ENCODE measurements around the gene AIFM1.

AIFM1 gene

GRCh38 chrX:130167040-130167439, 1.4 kb upstream of the AIFM1 start:
- DNase-seq: no peak

DNA sequence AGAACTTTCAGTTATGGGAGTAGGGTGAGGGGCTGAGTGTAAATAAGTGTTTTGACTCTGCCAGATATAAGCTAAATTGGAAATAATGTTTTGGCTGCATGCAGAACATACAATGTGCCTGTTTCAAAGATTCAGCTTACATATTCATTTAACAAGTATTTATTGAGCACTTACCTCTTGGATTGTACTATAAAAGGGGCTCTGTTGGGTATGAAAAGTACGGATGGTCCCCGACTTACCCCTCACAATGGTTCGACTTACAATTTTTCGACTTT, 799 bp upstream of the AIFM1 start:
- no peak for DNase-seq

- DNase-seq: peak; percentile 67
Observed at GRCh38 chrX:130165181-130165702, 399 bp downstream of the AIFM1 start.

- no peak for DNase-seq
Observed at GRCh38 chrX:130163398-130163797, 2.2 kb downstream of the AIFM1 start.

DNA sequence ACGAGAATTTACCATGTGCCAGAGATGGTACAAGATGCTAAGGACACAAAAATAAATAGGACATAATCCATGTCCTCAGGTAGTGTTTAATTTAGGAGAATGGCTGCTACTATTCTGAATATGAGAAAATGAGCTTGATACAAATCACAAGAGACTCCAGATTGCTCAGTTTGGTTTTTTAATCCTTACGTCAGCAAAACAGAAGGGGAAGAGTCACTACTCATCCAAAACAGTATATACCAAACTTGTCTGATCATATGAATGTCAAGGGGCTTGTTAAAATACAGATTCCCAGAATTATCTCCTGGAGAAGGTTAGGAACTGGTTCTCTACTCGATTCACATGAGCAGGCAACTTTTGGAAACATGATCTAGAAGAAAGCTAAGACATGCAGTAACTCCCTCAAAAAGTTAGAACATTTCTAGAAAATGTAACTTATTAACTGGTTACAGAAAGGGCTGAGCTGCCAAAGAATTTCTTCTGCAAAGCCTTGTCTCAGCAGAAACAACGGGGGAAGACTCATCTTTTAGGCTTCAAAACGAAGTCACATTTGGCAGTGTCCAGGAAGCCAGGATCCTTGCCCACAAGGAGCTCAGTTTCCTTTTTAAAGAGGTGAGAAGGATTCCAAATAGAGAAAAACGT, 3.4 kb downstream of the AIFM1 start:
- DNase-seq: no peak

- DNase-seq: no peak
Observed at GRCh38 chrX:130159776-130160175, 5.9 kb downstream of the AIFM1 start.

DNA sequence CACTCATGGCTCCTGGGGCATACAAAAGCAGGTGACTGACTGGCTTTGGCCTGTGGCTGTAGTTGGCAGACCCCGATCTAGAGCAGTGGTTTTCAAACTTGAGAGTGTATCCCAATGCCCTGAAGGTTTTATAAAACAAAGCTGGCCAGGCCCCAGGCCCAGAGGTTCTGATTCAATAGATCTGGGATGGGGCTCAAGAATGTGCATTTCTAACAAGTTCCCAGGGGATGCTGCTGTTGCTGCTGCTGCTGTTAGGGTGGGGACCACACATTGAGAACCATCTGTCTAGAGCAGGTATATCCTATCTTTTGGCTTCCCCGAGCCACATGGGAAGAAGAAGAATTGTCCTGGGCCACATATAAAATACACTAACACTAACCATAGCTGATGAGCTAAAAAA, 7.3 kb downstream of the AIFM1 start:
- DNase-seq: peak; percentile 1

DNA sequence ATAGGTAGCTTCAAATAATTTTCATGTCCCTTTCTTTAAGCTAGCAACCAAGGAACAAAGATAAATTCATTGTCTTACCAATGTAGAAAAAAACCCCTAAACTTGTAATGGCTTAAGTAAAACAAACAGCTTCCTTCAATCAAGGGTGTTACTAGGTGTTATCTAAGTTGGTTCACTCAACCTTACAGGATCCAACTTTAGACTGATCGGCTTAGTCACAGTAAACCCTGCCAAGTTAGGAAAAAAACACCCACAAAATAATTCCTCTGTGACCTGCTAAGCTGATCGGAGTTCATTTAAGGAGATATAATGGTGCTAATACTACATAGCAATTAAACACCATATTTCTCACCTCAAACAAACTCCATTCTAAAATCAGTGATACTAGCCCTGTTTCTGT, 10.1 kb downstream of the AIFM1 start:
- peak; percentile 76 for DNase-seq

DNA sequence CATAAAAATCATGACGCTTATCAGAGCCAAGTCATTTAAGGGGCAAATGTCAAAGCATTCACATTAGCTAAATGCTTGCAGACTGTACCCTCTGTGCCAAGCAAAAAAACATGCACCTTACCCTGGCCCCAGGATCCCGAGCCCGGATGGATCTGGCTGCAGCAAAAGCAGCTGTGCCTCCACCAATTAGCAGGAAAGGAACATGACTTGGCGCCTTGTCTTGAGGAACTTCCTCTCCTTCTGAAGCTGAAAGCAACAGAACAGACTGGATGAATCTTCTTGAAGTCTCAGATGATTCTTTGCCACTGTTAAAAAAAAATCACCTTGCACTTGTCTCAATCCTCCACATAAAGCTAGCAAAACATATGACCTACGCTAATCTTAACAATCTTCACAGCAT, 18.0 kb downstream of the AIFM1 start:
- DNase-seq: no peak

DNA sequence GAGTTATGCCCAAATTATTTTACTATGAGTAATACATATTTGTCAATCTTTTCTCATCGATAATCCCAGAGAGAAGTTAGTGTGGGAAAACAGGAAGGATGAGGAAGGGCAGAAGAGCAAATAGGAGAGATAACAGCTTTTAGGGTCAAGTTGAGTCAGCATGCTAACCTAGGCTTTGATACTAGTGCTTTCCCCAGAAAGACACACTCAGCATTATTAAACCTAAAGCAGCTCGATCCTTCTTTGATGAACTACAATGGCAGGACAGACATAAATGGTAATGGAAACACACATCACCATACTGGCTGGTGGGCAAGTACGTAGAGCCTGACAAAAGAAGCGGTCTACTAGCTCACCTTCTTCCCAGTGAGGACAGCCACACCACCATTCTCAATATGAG, 20.5 kb downstream of the AIFM1 start:
- no peak for DNase-seq

DNA sequence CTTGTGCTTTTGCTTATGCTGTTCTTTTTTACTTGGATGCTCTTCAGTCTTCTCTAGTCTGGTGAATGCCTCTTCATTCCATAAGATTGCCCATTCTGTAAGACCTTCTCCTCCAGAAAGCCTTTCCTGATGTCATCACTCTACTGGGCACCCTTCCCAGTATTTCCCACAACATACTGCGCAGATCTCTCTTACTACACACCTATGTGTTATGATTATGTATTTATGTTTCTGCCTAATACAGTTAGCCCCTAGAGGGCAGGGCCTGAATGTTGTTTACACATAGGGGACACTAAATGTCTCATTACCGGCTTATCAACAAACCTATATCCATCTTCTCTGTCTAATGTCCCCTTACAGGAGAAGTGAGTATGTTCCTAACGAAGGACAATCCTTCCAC, 21.1 kb downstream of the AIFM1 start:
- DNase-seq: no peak

DNA sequence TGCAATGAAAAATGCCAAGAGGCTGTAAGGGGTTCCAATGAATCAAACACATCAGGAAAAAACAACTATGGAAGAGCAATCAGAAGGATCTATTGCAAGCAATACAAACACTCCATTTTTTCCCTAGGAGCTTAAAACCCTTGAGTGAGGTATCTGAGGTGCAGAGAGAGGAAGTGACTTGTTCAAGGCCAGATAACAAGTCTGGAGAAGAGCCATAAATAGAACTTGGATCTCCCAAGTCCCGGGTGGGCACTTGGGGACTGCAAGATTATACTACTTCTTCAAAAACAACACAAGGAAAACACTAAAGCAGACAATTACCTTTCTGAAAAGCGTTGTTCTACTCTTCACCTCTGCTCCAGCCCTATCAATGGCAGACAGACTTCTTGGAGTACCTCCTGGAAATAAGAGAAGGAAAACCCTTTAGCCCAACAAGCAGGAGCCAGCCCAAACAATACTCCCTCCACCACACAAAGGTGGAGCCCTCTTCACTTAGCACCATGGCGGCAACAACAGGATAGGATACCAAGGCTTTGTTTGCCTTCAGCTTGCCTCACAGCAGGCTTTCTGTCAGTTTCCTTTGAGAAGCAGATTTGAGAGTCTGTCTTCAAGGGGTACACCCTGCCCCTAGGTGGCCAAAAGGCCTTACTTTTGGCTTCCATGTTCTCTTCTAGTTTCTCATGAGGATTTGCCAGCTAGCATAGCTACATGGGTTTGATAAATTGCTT, 26.0 kb downstream of the AIFM1 start:
- no peak for DNase-seq

GRCh38 chrX:130136961-130137360, 28.7 kb downstream of the AIFM1 start:
- no peak for DNase-seq

GRCh38 chrX:130136496-130136895, 29.1 kb downstream of the AIFM1 start:
- no peak for DNase-seq

- no peak for DNase-seq
Observed at GRCh38 chrX:130130990-130131389, 34.7 kb downstream of the AIFM1 start.

DNA sequence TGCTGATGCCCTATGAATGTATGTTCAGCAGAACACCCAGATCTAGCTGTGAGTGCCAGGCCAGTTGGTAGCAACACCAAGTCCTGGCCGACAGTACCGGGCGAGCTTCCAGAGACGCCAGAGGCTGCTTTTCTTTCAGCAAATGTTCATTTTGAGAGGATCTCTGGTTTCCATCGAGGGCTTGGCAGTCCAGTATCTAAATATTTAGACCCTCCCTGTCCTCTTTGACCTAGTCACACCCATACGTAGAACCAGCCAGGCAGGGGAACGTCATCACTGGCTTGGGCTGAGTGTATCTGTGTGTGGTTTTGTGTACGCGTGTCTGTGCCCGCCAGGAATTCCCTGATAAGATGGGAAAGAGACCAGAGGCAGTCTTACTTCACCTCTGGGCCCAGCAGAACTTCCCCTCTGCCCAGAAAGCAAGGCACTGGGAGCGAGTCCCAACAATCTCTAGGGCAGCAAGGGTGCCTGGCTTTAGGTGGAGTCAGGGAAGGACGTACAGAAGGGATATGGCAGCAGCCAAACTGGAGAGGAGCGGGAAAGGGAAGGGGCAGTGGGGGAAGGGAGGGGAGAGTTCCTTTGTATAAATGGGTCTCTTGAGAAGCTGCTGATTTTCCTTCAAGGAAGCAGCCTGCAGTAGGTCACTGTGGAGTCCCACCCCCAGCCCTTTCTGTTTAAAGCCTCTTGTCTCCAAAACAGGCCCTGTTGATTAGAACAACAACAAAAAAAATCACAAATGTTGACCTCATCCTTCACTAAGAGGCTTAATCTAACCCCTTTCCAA, 40.4 kb downstream of the AIFM1 start:
- no peak for DNase-seq

GRCh38 chrX:130124577-130124976, 41.1 kb downstream of the AIFM1 start:
- no peak for DNase-seq

- no peak for DNase-seq
Observed at GRCh38 chrX:130121505-130121800, 44.2 kb downstream of the AIFM1 start.

- peak; percentile 69 for DNase-seq
Observed at GRCh38 chrX:130120746-130121504, 44.7 kb downstream of the AIFM1 start.

DNA sequence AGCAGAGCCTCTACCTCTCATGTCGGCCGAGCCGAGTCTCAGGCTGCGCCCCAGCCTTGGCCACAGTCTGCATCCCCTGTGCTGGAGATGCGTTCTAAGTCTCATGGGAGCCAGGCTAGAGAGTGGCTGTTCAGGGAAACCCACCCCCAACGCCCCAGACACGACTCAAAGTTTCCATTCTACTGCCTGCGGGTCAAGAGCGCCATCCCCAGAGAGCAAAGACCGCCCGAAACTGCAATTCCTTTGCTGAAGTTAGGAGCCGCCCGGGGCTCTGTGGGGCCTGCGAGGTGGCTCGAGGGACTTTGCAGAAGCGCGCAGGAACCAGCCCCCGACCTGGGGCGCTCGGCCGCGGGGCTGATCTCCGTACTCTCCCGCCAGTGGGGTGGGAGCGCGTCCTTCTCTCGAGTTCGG, 45.3 kb downstream of the AIFM1 start:
- DNase-seq: peak; percentile 41

DNA sequence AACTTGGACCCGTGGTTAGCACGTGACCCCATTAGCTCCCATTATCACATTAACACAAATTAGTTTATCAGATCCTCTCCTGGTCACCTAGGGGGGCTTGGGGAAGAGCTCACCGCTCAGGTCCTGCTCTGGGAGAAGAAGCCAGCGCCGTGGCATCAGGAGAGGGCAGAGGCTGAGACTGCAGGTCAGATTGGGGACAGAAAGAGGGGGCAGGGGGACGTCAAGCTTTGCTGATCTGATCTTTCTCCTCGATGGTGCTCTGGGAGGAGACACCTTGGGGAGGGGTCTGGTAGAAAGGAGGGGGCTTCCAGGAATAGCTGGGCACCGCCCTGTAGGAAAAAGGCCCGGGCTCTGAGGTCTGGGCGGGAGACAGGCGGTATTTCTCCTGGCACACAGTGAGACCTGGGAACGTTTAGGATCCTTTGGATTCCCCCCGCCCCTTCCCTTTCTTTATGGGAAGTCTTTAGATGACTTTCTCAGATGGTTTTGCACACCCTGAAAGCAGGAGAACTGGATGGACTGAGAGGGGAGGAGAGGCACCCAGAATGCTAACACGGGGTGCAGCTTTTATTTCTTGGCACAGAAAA, 46.2 kb downstream of the AIFM1 start:
- DNase-seq: no peak

GRCh38 chrX:130118441-130119311, 47.0 kb downstream of the AIFM1 start:
- peak; percentile 16 for DNase-seq
